Neutrophil (primary cell): ENCODE data around the gene VAV3.

ENCODE experiments used
- H3K27ac ChIP-seq: fragments of 200-600 bp; sonication (generic); 2 replicates; pipeline ENCODE4 v1.5.1; 2016; ENCODE audit warnings: mild to moderate bottlenecking, moderate library complexity
- H3K27me3 ChIP-seq: fragments of 200-600 bp; sonication (generic); 2 replicates; pipeline ENCODE4 v1.6.0; 2016; ENCODE audit warnings: mild to moderate bottlenecking
- H3K36me3 ChIP-seq: fragments of 200-600 bp; sonication (generic); 2 replicates; pipeline ENCODE4 v1.5.1; 2017
- H3K4me1 ChIP-seq, 2 experiments: fragments of 200-600 bp in 1 of 2; sonication (generic) in 1 of 2; 1 replicate in 1 of 2; 2 replicates in 1 of 2; pipeline versions ENCODE4 v1.5.1 to v1.6.1; 2013 to 2016; ENCODE audit warnings: low read depth in 1 of 2, low read length in 1 of 2, mild to moderate bottlenecking in 1 of 2, moderate library complexity in 1 of 2; ENCODE audit not compliant: control insufficient read depth in 1 of 2, insufficient read depth in 1 of 2
- H3K4me3 ChIP-seq, 2 experiments: fragments of 200-600 bp in 1 of 2; sonication (generic) in 1 of 2; 1 replicate in 1 of 2; 2 replicates in 1 of 2; pipeline ENCODE4 v1.5.1; 2013 to 2016; ENCODE audit warnings: low read depth in 1 of 2, low read length in 1 of 2, mild to moderate bottlenecking in 1 of 2, moderate library complexity in 1 of 2
- H3K9me3 ChIP-seq: fragments of 200-600 bp; sonication (generic); 2 replicates; pipeline ENCODE4 v1.5.1; 2016
- TF ChIP-seq, protein P1 (sequence below): fragments of 200-600 bp; sonication (generic); IDR thresholded peaks from 2 replicates; pipeline ENCODE4 v1.5.1; 2016; ENCODE audit warnings: antibody characterized with exemption

VAV3 gene

DNA sequence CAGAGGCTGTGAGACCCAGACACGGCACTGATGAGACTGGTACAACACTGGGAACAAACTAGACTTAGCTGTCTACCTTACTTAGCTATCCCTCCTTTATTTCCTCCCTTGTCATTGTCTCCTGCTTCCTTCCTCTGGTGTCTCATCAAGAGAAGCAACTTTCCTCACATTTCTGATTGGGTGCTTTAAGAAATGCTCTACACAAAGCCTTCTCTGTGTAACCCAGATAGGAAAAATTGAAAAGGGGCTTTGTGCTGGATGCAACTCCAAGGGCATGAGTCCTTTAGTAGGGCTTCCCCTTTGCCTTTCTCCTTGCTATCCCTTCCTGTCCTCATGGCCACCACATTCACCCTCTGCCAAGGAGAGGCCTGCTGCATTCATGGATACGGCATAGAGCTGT is 274.5 kb downstream of the VAV3 start:
- TF ChIP-seq, protein P1, sequence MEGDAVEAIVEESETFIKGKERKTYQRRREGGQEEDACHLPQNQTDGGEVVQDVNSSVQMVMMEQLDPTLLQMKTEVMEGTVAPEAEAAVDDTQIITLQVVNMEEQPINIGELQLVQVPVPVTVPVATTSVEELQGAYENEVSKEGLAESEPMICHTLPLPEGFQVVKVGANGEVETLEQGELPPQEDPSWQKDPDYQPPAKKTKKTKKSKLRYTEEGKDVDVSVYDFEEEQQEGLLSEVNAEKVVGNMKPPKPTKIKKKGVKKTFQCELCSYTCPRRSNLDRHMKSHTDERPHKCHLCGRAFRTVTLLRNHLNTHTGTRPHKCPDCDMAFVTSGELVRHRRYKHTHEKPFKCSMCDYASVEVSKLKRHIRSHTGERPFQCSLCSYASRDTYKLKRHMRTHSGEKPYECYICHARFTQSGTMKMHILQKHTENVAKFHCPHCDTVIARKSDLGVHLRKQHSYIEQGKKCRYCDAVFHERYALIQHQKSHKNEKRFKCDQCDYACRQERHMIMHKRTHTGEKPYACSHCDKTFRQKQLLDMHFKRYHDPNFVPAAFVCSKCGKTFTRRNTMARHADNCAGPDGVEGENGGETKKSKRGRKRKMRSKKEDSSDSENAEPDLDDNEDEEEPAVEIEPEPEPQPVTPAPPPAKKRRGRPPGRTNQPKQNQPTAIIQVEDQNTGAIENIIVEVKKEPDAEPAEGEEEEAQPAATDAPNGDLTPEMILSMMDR = no peak
- no peaks in the 10 kb centered on the region for H3K27me3 ChIP-seq
- no peak overlapping the region for H3K27ac ChIP-seq

DNA sequence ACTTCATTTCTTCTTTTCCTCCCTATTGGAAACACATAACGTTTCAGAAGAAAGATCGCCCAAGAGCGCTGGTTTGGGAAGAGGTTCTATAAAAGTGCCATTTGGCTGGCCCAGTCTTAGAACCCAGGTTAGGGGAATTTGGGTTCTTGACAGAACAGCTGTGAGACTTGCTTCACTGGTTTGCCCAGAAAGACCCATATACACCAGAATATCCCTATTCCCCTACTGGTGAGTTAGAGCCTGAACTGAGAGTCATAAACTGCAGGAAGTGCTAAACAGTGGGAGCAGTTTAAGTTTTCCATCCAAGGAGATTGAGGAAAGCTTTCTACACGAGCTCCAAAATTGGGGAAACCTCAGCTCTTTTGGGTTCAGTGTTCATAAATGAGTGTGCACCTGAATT is 275.2 kb downstream of the VAV3 start:
- no peaks in the 10 kb centered on the region for H3K36me3 ChIP-seq
- H3K4me1 ChIP-seq = no peaks in the 10 kb centered on the region
- no peaks in the 10 kb centered on the region for H3K9me3 ChIP-seq
- no peaks in the 10 kb centered on the region for H3K27me3 ChIP-seq
- no peak overlapping the region for H3K27ac ChIP-seq
- TF ChIP-seq, protein P1 = no peak
- no peak overlapping the region for H3K4me3 ChIP-seq

More for the DNA sequence above, 274.5 kb downstream of the VAV3 start:
- H3K4me3 ChIP-seq = no peak overlapping the region
- no peaks in the 10 kb centered on the region for H3K9me3 ChIP-seq
- H3K36me3 ChIP-seq = no peaks in the 10 kb centered on the region
- H3K4me1 ChIP-seq = no peaks in the 10 kb centered on the region

DNA sequence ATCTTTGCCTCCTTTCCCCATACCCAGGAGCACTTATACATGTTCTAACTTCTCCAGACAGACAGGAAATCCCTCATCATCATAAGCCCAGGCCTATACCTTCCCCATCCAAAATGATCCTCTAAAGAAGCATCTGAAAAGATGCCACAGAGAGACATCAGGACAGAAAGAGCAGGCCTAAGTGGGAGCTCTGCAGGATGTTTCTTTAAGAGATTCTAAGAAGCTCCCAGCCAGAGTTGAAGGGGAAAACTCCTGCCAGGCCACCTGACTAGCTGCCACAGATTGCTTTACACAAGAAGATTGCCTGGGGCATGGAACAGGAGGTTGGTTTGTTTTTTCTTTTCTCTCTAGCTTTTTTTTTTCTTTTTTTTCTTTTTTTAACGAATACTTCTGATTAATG is 275.8 kb downstream of the VAV3 start:
- Histone ChIP-seq H3K4me3 (no peak overlapping the region), H3K9me3 (no peaks in the 10 kb centered on the region), H3K27me3 (no peaks in the 10 kb centered on the region), H3K4me1 (no peaks in the 10 kb centered on the region), H3K27ac (no peak overlapping the region), H3K36me3 (no peaks in the 10 kb centered on the region)
- TF ChIP-seq, protein P1 = no peak

GRCh38 chr1:107687849-107688753 is 276.9 kb downstream of the VAV3 start:
- TF ChIP-seq, protein P1 = no peak
- no peak overlapping the region for H3K4me3 ChIP-seq
- H3K27me3 ChIP-seq = no peaks in the 10 kb centered on the region
- no peaks in the 10 kb centered on the region for H3K4me1 ChIP-seq
- H3K27ac ChIP-seq = no peak overlapping the region
- H3K36me3 ChIP-seq = peaks cover 3% of the 10 kb centered on the region
- H3K9me3 ChIP-seq = no peaks in the 10 kb centered on the region

- Histone ChIP-seq H3K27me3 (no peaks in the 10 kb centered on the region), H3K4me3 (no peak overlapping the region), H3K9me3 (no peaks in the 10 kb centered on the region), H3K4me1 (no peaks in the 10 kb centered on the region), H3K36me3 (peaks cover 6% of the 10 kb centered on the region), H3K27ac (no peak overlapping the region)
- TF ChIP-seq, protein P1 = no peak
Measured at GRCh38 chr1:107683683-107684082, 281.3 kb downstream of the VAV3 start.
